Thyroid gland (tissue), 4 donors: Measurements from ENCODE around the gene RIC8B.

ENCODE experiments used
- CTCF ChIP-seq, 6 experiments: fragments of 200-600 bp in 3 of 6; fragments of 450-650 bp in 3 of 6; sonication (generic) in 3 of 6; IDR thresholded peaks; one replicate each; pipeline ENCODE4 v1.5.1; 2016 to 2019; ENCODE audit warnings: antibody characterized with exemption in 6 of 6, mild to moderate bottlenecking in 2 of 6, inconsistent platforms in 1 of 6, moderate library complexity in 1 of 6
- POLR2A ChIP-seq, 2 donors: fragments of 450-650 bp; IDR thresholded peaks; one replicate each; pipeline ENCODE4 v1.6.1; 2017; ENCODE audit warnings: antibody characterized with exemption in 2 of 2, mild to moderate bottlenecking in 2 of 2, moderate library complexity in 1 of 2

- TF ChIP-seq CTCF (IDR thresholded peaks at IDR 0.05) = no peak
- TF ChIP-seq POLR2A (IDR thresholded peaks at IDR 0.05) = no peak
Observed at GRCh38 chr12:106870116-106870515, 95.6 kb downstream of the RIC8B start.
